Measurements from ENCODE around the gene TRMT61B. TPM values are rescaled to one million over a fixed set of nuclear protein-coding genes. Genes with fewer than 3 reads are reported as not detected.
A peak's percentile ranks its signal among the peaks of the same experiment; 100 is the strongest.

TRMT61B gene
- polyA plus RNA-seq, 3 donors = 6.7 to 10.2 (median 8.1) TPM

DNA sequence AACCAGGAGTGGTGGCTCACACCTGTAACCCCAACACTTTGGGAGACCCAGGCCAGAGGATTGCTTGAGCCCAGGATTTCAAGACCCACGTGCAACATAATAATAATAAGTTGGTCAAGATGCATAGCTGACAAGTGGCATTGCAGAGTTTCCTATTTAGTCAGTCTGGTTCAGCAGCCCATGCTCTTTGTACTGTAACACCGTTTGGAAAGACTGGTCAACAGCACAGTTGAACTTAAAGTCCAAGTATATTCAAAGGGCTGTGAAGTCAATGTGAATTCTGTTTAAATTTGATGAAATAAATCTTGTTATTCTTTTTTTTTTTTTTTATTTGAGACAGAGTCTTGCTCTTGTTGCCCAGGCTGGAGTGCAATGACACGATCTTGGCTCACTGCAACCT lies 1.5 kb upstream of the TRMT61B start:
- TF ChIP-seq, protein P1, sequence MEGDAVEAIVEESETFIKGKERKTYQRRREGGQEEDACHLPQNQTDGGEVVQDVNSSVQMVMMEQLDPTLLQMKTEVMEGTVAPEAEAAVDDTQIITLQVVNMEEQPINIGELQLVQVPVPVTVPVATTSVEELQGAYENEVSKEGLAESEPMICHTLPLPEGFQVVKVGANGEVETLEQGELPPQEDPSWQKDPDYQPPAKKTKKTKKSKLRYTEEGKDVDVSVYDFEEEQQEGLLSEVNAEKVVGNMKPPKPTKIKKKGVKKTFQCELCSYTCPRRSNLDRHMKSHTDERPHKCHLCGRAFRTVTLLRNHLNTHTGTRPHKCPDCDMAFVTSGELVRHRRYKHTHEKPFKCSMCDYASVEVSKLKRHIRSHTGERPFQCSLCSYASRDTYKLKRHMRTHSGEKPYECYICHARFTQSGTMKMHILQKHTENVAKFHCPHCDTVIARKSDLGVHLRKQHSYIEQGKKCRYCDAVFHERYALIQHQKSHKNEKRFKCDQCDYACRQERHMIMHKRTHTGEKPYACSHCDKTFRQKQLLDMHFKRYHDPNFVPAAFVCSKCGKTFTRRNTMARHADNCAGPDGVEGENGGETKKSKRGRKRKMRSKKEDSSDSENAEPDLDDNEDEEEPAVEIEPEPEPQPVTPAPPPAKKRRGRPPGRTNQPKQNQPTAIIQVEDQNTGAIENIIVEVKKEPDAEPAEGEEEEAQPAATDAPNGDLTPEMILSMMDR (IDR thresholded peaks at IDR 0.05) = no peak
- Mint-ChIP-seq H3K27ac (no peak overlapping the region), H3K9me3 (peaks cover 0 to 3% (median 0%) of the 10 kb centered on the region in 7 donors), H3K4me1 (peaks cover 28% of the 10 kb centered on the region), H3K4me3 (peak overlapping the region in 1 of 2 donors; percentile 96), H3K36me3 (peaks cover 0 to 3% of the 10 kb centered on the region in 2 donors), H3K27me3 (ENCODE audit: low read depth in 3 of 3) (peaks cover 6 to 14% (median 12%) of the 10 kb centered on the region in 3 donors)
- DNase-seq = no peak
- no peak overlapping the region for H3K4me3 ChIP-seq (replicated peaks in 1 of 3; ENCODE audit: low read depth in 2 of 3, low read length in 3 of 3)
- WGBS (ENCODE audit: insufficient coverage) = 82% methylated on average over 1 of the region's 3 CpGs
- peaks cover 34% of the 10 kb centered on the region for H3K79me2 ChIP-seq (ENCODE audit: insufficient read depth, low read length)
- H3K27ac ChIP-seq (ENCODE audit: low read depth in 1 of 2, low read length in 2 of 2) = no peak overlapping the region
- no peaks in the 10 kb centered on the region for H3K9me3 ChIP-seq (replicated peaks in 1 of 2; ENCODE audit: control insufficient read depth in 1 of 2, insufficient read depth in 1 of 2, low read length in 2 of 2)
- peaks cover 21 to 28% of the 10 kb centered on the region in 2 donors for H3K4me1 ChIP-seq (ENCODE audit: control insufficient read depth in 1 of 2, insufficient read depth in 2 of 2, low read length in 2 of 2)
- H4K20me1 ChIP-seq (ENCODE audit: insufficient read depth, low read length) = no peaks in the 10 kb centered on the region
- no peak overlapping the region for H3K4me2 ChIP-seq (replicated peaks; ENCODE audit: extremely low read depth, low read length, poor library complexity, severe bottlenecking)
- intact Hi-C loops (cut with micrococcal nuclease) = no loop called here
- H3K27me3 ChIP-seq (ENCODE audit: control insufficient read depth in 2 of 2, insufficient read depth in 2 of 2, low read length in 2 of 2) = peaks cover 2 to 4% of the 10 kb centered on the region in 2 donors
- no peak overlapping the region for H3K9ac ChIP-seq (ENCODE audit: insufficient read depth, low read length, poor library complexity, severe bottlenecking)
- no peaks in the 10 kb centered on the region for H3K36me3 ChIP-seq (replicated peaks in 1 of 2; ENCODE audit: control insufficient read depth in 1 of 2, insufficient read depth in 2 of 2, low read length in 2 of 2)
- peak overlapping the region; percentile 98 for H2AFZ ChIP-seq (ENCODE audit: insufficient read depth, low read depth, low read length, poor library complexity, severe bottlenecking)

DNA sequence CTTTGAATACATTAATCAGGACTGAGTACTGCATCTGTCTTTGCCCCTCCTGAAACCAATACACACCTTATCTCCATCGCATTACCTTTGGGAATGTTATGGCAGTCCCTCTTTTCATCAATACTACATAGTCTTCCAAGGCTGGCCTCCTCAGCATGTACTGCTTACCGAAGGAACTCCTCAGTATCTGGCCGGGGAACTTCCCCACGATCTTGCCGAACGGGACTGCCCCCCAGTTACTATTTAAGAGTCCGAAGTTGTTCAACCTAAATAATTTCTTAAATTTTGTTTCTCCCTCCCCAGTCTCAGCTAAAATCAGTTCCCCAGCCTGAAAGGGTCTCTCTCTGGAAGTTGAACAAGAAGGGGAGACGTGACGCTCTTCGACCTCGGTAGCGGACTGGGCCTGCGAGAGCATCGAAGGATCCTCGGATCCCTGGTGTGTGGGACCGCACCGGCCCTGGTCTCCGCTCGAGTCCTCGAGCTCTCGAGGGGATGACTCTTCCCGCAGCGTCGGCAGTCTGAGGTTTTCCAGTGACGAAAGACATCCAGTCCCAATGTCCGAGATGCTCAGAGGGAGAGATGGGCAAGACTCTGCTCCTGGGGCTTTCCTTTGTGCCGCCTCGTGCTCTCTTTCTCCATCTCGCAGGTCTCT lies 489 bp downstream of the TRMT61B start:
- Histone ChIP-seq H3K4me1 (ENCODE audit: control insufficient read depth in 1 of 2, insufficient read depth in 2 of 2, low read length in 2 of 2) (peaks cover 21 to 28% of the 10 kb centered on the region in 2 donors), H3K27me3 (ENCODE audit: control insufficient read depth in 2 of 2, insufficient read depth in 2 of 2, low read length in 2 of 2) (no peaks in the 10 kb centered on the region), H3K79me2 (ENCODE audit: insufficient read depth, low read length) (peaks cover 40% of the 10 kb centered on the region), H3K36me3 (replicated peaks in 1 of 2; ENCODE audit: control insufficient read depth in 1 of 2, insufficient read depth in 2 of 2, low read length in 2 of 2) (peaks cover 2 to 3% of the 10 kb centered on the region in 2 donors), H3K9me3 (replicated peaks in 1 of 2; ENCODE audit: control insufficient read depth in 1 of 2, insufficient read depth in 1 of 2, low read length in 2 of 2) (no peaks in the 10 kb centered on the region), H2AFZ (ENCODE audit: insufficient read depth, low read depth, low read length, poor library complexity, severe bottlenecking) (peak overlapping the region; percentile 98), H4K20me1 (ENCODE audit: insufficient read depth, low read length) (no peaks in the 10 kb centered on the region), H3K9ac (ENCODE audit: insufficient read depth, low read length, poor library complexity, severe bottlenecking) (peak overlapping the region; percentile 81), H3K4me3 (replicated peaks in 1 of 3; ENCODE audit: low read depth in 2 of 3, low read length in 3 of 3) (peak overlapping the region; percentile 36 to 94 (median 77)), H3K4me2 (replicated peaks; ENCODE audit: extremely low read depth, low read length, poor library complexity, severe bottlenecking) (peak overlapping the region; percentile 89), H3K27ac (ENCODE audit: low read depth in 1 of 2, low read length in 2 of 2) (peak overlapping the region; percentile 69 to 94)
- peak overlapping the region; percentile 95 to 97 (median 96) for H3K27ac Mint-ChIP-seq
- peaks cover under 1 to 16% of the 10 kb centered on the region in 2 donors for H3K36me3 Mint-ChIP-seq
- intact Hi-C loops (cut with micrococcal nuclease) = no loop called here
- TF ChIP-seq, protein P1 (IDR thresholded peaks at IDR 0.05) = no peak
- peaks cover 28% of the 10 kb centered on the region for H3K4me1 Mint-ChIP-seq
- H3K4me3 Mint-ChIP-seq = peak overlapping the region; percentile 96 to 98
- no peaks in the 10 kb centered on the region for H3K9me3 Mint-ChIP-seq
- under 1% methylated on average over 29 of the region's 29 CpGs for WGBS (ENCODE audit: insufficient coverage)
- peaks cover 0 to 3% (median 0%) of the 10 kb centered on the region in 3 donors for H3K27me3 Mint-ChIP-seq (ENCODE audit: low read depth in 3 of 3)
- DNase-seq = peak in 2 of 3 donors; percentile 41 to 70
